K562 treated with DMSO at 1 percent for 4 hours (cell line): Measurements from ENCODE around the gene CEP85L. TPM values are rescaled to one million over a fixed set of nuclear protein-coding genes. Genes with fewer than 3 reads are reported as not detected.

Experiments used
- total RNA-seq: library from RNA; unstranded; fragments of 300-600 nt; gene quantifications from 2 replicates; pipeline ENCODE4 v1.2.3, GENCODE V29; 2022; ENCODE audit not compliant: insufficient read depth

The CEP85L gene
- 3.4 and 5.3 TPM in 2 replicates for total RNA-seq

GRCh38 chr6:118651282-118652050, at the start of gene CEP85L:
CEP85L (minus strand) TSS chr6:118651591; CDS start chr6:118651269, 322 bp downstream.

GRCh38 chr6:118548136-118548535, 103.3 kb downstream of the CEP85L start, which contains the start of gene PLN:
PLN (plus strand) TSS chr6:118548296; CDS start chr6:118558922, 10,626 bp downstream.

Other genes with a start within 250 kb of the CEP85L start
- gene PLN, start 103.3 kb downstream of the CEP85L start, total RNA-seq: not detected in 2 replicates
- 13.4 and 14.6 TPM in 2 replicates for gene ASF1A, start 242.6 kb upstream of the CEP85L start, total RNA-seq